ENCODE measurements around the gene GLDC.
"Not testable (repeated sequence)": the region's sequence is repeated elsewhere in the genome, so short reads cannot be mapped to it uniquely, and the experiment has no call there.

GLDC gene

DNA sequence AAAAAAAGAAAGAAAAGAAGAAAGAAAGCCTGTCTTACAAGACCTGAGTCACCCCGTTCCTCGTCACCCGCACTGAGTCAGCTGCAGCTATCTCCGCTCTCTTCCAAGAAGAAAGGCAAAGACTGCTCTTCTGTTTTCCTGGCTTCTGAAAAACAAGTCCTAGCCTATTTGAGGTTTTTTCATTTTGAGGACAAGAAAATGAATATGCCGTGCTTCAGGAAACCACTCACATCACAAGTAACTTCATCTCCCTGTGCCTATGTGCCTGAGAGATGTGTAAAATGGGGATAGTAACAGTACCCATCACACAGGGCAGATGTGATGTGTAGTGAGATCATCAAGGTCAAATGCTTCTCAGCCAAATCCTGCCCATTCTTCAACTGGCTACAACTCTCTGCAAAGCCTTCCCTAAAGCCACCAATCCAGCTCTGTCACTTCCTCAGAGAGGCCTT, 78.4 kb downstream of the GLDC start:
- peak in 21 of 51 donors; percentile 13 to 70 (median 35) for DNase-seq

DNA sequence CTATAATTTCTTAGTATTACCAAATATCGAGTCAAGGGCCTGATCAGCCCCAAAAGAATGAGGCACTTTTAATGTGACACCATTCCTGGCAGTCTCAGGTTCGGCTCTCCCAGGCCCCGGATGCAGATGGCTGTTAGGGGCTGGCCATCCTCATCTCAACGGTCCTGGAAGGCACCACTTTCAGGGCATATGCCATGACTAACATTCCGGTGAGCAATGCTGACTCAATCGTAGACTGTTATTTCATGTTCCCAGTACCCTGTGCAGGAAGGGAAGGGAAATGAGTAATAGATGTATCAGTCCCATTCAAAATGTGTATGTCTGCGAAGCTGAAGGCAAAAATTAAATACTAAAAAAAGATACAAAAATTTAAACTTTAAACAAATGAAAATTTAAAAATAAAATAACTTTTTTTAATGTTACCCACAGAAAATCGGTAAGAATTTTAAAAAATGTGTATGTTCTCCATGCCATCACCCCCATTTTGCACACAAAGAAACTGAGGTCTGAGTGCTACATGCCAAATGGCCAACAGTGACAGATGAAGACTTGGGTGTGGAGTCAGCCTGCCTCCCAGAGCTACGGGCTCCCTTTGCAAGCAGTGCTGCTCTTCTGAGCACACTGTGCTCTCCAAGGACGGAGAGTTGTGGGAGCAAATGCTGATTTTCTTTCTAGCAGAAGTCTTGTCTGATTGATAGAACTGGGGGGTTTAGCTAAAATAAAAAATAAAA, 79.0 kb downstream of the GLDC start:
- peak in 12 of 51 donors; percentile 14 to 70 (median 37) for DNase-seq

DNA sequence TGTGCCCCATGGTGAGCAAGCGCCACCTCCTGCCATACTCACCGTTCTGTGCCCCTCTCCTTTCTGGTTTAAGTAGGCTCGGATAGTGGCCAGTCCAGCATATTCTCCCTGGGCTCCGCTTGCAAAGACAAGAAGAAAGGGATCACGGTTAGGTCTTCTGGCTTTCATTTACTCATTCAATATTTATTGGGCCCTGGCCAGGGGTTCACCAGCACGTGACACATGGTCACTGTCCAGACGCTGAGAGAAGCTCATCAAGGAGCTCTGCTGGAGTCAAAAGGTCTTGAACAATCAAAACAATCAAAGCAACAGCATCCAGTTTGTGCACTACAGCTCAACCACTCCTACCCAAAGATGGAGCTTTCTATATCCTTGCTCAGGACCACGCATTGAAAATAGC, 80.2 kb downstream of the GLDC start:
- DNase-seq, result peak in 1 of 51 donors; percentile 11

DNA sequence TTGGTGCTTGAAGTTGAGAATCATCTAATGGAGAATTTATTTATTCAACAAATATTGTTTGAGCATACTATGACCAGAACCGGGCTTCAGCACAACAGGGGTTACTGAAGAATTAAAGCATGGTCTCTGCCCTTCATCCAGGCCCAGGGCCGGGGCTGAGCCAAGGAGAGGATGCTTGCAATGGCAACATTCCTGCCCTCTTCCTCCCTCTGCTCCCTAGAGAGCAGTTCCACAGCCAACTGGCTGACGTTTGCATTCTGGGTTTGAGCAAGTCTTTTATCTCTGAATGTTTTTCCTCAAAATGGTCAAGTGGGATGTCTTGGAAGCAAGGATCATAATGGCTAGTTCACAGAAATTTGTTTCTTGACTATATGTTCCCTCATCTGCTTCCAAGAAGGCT, 80.7 kb downstream of the GLDC start:
- DNase-seq, result no peak

DNA sequence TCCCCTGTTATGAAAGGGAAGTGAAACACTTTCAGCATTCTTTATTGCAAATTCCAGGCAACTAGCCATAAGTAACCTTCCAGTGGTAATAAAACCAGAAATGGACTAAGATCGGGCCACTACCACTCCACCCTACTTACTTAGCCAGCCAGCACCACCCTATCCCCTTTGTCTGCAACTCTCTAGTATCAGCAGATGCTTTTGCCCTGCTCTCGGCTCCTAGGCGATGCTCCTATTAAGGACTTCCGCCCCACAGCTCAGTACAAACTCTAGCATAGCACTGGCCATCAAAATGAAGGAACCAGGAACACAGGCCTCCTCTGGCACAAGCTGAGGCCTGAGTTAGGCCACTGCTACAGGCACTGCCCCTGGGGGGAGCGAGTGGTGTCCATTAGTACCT, 81.2 kb downstream of the GLDC start:
- DNase-seq, result no peak

DNA sequence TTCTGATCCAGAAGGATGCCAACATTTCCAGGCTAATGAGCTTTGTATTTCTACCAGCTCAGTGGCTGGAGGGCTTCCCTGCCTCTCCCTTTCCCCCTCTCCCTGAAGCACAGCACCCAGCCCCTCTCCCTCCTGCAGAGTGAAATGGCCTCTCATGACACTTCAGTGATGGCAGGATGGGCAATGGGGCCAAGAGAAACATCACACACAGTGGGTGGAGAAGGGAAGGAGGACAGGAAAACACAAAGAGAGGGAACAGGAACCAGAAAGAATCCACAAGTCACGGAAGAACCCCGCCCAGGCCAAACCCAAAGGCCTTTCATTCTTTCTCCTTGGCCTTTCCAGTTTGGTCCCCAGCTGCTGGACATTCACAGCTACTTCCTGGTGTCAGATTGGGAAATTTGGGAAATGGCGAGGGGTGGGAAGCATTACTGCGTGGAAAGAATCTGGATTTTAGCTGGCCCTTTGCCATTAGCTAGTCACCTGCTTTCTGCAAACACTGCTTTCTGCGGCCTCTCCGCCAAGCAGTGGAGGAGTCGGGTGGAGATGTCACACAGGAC, 82.6 kb downstream of the GLDC start:
- no peak for DNase-seq

DNA sequence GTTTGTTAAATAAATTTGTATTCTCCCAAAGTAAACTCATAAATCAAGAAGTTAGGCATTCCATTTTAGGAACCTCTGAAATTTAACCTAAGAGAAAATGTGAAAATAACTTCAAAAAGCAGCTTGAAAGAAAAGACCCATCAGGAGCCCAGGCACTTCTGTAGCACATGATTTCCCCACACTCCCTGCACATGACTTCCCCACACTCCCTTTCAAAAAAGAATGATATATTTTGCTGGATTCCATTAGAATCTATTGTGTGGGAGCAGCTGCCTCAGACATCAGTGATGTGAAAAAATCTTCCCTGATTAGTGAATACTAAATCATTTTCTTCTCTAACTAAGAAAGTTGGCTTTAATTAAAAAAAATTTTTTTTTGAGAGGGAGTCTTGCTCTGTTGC, 83.3 kb downstream of the GLDC start:
- no peak for DNase-seq

DNA sequence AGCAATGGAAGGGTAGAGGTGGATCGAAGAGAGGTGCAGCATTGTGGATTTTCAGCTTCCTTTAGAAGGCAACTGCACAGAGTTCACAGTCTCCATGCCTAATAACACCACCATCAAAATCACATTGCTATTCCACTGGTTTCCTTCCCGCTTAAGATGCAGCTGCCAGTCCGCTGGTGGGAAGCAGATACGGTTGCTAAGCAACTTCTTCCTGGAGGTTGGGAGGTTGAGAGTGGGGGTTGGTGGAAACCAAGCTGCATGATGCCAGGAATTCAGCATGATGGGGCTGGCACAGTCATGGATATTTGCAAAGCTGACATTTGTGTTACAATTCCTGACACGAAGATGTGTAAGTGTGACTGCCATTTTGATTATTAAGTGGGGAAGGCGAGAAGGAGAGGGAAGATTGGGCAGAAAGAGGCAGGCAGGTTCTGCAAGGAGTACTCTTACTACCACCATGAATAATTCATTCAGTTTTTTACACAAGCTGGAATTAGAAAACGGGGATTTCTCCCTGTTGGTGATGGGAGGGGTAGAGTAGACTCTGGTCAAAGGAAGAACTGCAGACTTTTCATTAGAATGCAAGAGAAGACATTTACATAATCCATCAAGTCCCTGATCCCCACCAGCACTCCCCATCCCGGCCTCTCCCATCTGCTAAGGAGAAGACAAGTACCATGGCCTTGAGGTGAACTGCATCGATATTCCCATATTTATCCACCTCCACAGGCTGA, 87.5 kb downstream of the GLDC start:
- DNase-seq, result peak in 11 of 51 donors; percentile 5 to 58 (median 26)

DNA sequence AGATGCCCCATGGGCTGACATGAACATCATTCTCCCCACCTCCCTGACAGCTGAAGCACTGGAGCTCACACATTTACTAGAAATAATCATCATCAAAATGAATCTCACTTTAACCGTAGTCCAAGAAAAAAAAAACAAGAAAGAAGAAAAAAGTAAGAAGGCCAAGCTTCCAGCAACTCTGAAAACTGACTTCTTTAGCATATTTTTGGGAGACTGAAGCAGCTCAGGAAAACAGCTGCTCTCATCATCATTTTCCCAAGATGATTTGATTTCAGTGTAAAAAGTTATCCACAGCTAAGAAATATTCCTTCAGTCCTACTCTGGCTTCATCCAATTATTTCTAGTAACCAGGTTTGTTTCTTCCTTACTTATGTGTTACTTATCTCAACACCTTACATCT, 91.7 kb downstream of the GLDC start:
- no peak for DNase-seq

DNA sequence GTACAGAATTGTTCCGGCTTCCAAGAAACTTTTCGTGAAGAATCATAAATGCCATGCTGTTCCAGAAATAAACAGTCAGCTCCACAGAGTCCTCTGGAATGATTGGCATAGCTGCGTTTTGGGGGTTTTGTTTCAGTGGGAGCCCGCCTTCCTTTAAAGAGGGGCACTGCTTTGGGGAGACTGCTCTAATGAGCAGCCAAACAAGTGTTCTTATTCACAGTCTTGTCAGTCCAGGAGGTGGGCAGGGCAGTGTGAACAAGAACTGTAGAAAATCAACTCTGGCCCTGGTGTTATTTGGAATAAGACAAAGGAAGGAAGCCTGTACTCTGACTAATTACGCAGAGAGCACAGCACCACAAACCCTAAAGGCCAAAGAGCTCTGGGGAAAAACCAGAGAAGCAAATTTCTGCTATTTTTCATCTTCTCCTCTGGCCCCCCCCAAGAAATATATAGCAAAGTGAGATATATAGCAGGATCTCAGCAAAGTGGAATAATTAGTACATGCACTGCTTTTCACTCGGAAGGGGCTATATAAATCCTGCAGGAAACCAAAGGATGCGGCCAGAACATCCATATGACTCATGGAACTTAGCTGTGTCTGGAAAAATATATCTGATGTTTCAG, 92.9 kb downstream of the GLDC start:
- DNase-seq, result peak in 1 of 51 donors; percentile 17

DNA sequence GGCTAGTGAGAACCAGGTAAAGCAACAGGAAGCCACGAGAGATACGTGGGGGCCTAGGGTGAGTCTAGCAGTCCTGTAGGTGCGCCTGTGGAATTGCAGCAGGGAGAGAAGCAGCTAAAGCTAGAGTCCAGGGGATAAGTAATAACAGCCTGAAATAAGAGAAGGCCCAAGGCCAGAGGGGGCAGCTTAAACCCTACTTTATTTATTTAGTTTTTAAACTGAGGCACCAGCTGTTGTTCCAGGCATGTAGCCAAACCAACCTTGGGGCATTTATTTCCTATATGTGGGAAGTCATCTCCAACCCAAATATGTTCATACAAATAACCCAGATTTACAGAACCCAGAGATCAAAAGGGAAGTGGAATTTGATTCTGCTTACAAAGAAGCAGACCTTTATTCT, 93.5 kb downstream of the GLDC start:
- no peak for DNase-seq

DNA sequence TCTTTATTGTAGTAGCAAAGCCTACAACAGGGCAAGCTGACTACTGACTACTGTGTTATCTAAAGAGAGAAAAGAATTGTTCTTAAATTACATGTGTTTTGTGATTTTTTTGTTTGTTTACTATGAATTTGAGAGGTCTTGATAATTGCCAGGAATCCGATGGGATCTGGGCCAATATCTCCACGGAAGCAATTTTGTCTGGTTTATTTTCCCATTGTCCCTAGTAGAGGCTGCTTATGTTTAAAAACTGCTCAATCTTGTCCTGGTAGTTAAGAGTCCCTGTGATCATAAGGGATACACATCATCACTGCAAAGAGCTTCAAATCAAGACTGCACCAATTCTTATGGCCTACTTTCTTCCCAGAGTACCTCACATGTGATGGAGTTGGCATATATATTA, 94.4 kb downstream of the GLDC start:
- DNase-seq, result no peak

DNA sequence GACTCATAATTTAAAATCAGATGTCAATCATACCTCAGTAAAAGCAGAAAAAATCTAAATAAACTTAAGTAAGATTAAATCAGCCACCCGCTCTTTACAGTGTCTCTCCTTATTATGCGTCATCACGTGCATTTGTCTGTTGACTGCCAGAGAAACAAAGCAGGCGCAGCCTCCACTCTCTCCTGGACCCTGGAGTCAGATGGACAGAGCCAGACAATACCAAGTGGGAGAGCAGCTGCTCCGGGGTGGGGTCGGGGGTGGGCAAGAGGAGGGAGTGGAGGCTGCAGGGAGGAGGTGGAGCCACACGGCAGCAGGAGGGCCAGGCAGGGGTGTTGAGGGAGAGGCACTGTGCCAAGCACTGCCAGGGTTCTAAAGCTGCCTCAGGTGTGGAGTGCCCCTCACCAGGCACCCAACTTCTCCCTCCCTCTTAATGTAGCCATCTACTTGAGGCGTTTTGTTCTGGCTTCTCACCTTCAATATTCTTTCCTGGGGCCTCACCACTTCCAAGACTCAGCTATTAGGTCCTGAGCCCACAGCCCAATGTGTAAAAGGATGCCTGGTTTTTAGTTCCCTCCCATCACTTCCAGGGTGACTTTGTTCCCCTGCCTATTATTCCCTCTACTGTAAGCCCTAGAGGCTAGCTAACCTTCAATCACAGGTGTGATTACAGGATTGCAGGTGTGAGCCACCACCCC, 96.3 kb downstream of the GLDC start:
- peak in 1 of 51 donors; percentile 3 for DNase-seq

DNA sequence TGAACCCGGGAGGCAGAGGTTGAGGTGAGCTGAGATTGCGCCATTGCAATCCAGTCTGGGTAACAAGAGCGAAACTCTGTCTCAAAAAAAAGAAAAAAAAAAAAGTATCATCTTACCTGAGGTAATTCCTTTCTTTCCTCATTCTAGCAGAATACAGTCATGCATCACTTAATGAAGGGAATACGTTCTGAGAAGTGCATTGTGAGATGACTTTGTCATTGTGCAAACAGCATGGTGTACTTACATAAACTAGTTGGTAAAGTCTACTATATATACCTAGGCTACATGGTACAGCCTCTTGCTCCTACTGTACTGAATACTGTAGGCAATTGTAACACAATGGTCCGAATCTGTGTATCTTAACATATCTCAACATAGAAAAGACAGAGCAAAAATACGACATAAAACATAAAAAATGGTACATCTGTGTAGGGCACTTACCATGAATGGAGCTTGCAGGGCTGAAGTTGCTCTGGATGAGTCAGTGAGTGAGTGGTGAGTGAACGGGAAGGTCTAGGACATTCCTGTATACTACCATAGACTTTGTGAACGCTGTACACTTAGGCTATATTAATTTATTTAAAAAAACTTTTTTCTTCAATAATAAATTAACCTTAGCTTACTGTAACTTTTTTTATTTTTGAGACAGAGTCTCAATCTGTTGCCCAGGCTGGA, 100.4 kb downstream of the GLDC start:
- DNase-seq, result no peak

DNA sequence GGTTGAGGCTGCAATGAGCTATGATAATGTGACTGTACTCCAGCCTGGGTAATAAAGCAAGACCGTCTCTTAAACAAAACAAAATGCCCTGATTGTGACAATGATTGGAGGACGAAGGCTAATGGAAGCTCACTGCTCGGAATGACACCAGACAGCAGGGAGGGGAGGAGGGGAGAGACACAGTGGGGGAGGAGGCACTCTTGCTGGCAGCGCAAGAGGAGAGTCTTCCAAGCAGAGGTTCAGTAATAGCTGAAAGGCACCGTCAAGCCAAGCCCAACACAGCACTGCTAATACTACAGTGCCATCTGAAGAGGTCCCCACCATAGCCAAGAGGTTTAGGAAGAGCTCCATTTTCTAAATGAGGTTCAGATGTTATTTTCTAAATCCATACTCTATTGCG, 102.3 kb downstream of the GLDC start:
- DNase-seq, result no peak

DNA sequence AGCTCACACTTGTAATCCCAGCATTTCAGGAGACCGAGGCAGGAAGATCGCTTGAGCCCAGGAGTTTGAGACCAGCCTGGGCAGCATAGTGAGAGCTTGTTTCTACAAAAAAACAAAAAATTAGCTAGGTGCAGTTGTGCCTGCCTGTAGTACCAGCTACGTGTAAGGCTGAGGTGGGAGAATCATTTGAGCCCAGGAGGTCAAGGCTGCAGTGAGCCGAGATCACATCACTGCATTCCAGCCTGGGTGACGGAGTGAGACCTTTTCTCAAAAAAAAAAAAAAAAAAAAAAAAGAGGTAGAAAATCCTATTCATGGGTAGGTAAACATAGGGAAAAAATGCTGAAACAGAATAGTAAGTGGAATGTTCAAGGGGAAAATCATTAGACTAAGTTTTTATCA, 102.9 kb downstream of the GLDC start:
- not testable (repeated sequence) for DNase-seq

DNA sequence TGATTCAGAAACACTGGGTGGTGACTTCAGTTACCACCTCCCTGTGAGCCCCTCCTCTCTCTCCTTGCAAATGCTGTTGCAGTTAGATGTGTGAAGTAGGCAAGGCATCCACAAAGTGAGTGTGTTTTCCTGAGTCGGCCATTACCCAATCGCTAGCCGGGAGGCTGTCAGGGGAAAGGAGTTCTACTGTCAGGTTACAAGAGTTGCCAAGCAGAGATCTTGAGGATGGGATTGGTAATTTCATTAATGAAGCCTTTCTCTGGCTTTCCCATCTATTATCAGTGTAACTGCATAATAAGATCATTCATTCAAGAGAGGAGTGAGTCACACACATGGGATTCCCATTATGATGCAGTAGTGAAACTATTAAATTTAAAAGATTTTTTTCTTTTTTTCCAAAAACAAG, 106.9 kb downstream of the GLDC start:
- DNase-seq, result no peak

DNA sequence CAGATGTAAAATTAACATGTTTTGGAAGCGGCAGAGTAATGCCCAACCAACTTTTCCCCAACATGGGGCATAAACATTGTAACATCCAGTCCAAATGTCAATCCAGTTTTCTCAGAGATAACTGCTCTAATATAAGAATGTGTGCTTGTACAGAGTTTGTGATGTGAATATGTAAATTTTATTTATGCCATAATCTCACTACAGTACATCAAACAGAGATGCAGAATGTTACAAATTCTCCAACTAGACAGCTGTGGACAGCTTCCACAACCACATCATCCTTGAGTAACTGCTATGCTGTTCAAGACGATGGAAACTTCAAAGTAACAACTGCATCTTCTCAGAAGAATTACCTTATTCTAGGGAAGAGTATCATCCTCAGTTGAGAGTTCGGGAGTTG, 109.9 kb downstream of the GLDC start:
- no peak for DNase-seq

DNA sequence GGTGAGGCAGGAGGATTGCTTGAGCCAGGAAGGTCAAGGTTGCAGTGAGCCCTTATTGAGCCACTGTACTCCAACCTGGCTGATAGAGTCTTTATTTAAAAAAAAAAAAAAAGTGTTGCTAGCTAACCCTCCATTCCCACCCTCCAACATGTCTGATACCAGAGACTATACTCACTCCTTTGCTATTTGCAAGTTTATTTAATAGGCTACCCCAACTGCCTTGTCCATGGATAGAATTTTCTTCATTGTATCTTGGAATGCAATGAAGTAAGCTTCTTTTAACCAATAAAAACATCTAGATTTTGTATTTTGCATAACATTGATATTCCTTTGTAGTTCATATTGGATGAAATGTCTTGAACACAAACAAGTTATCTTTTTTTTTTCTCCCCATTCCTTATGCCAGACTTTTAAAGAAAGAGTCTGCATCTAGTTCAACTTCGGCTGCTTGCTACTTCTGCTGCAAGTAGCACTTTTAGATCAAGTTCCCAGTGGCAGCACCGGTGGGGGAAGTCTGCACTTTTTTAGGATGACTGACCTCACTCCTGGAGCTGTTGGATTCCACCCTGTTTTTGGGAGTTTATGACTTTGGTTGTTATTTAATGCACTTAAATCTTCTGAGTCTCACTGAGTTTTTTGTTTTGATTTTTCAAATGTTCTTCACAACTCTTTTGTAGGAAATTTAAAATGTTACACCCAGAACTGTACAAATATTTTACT, 120.0 kb downstream of the GLDC start:
- DNase-seq, result no peak

DNA sequence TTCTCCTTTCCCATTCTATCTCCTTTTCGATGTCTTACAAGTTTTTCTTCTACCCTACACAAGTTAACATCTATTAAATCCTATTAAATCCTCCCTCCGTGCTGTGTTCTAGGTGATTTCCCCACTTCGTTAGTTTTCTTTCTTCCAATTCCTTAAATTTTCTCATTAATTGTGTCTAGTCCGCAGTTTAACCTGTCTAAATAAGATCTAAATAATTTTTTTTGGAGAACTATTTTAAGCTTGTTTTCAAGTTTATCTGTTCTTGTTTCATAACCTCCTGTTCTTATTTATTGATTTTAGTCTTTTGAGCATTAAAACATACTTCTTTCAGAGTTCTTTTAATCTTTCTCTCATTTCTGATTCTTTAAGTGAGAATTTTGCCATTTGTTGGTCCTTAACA, 123.3 kb downstream of the GLDC start:
- no peak for DNase-seq
